IMR-90 (cell line): ENCODE data around the gene CEP76. TPM values are rescaled to one million over a fixed set of nuclear protein-coding genes. Genes with fewer than 3 reads are reported as not detected.

Source experiments
- ATAC-seq: fragments of 200-7000 bp; cut with Tn5 transposase; 2 replicates; pipeline ENCODE4 v1.9.1; 2020; ENCODE audit warnings: low read depth, mild to moderate bottlenecking, moderate library complexity
- BruUV-seq: library from RNA; stranded (reverse); fragments of 400-500 nt; replicated peaks from 2 replicates; lab custom pipeline; 2021; lab: Mats Ljungman, UMichigan
- CTCF ChIA-PET: fragments of 300-600 bp; formaldehyde crosslinking; extraction: SDS; loops from one replicate; lab custom pipeline; 2021; ENCODE audit warnings: antibody characterized with exemption; lab: Yijun Ruan, JAX
- POLR2A ChIA-PET: fragments of 300-600 bp; sonication (Branson Sonifier 250); formaldehyde crosslinking; loops from one replicate; lab custom pipeline; 2022; ENCODE audit warnings: antibody characterized with exemption; ENCODE audit not compliant: unreplicated experiment; lab: Charles Lee
- DNase-seq: peaks from one replicate; pipeline ENCODE4 v3.0.0; 2013
- H2AFZ ChIP-seq: replicated peaks from 2 replicates; pipeline ENCODE3; 2013; ENCODE audit warnings: low read length, mild to moderate bottlenecking; ENCODE audit not compliant: poor library complexity
- H2AK5ac ChIP-seq: 2 replicates; pipeline ENCODE4 v1.6.1; 2013; ENCODE audit warnings: low read depth, low read length, inconsistent platforms
- H2AK9ac ChIP-seq: replicated peaks from 2 replicates; pipeline ENCODE3; 2013; ENCODE audit warnings: mild to moderate bottlenecking, low read depth, low read length, moderate library complexity; ENCODE audit not compliant: poor library complexity
- H2BK120ac ChIP-seq: 2 replicates; pipeline ENCODE4 v1.6.1; 2013; ENCODE audit warnings: low read depth, low read length, inconsistent platforms
- H2BK15ac ChIP-seq: 3 replicates; pipeline ENCODE4 v1.6.1; 2013; ENCODE audit warnings: low read depth, low read length, inconsistent platforms
- H2BK20ac ChIP-seq: 2 replicates; pipeline ENCODE4 v1.6.1; 2013; ENCODE audit warnings: low read depth, mild to moderate bottlenecking, inconsistent platforms, low read length, moderate library complexity
- H2BK5ac ChIP-seq: 2 replicates; pipeline ENCODE4 v1.6.1; 2013; ENCODE audit warnings: mild to moderate bottlenecking, low read depth, low read length, inconsistent platforms; ENCODE audit not compliant: poor library complexity, severe bottlenecking
- H3K14ac ChIP-seq: replicated peaks from 2 replicates; pipeline ENCODE4 v1.6.1; 2013; ENCODE audit warnings: low read depth, low read length, inconsistent platforms
- H3K18ac ChIP-seq: 2 replicates; pipeline ENCODE4 v1.6.1; 2013; ENCODE audit warnings: low read depth, low read length, control low read depth
- H3K23ac ChIP-seq: 2 replicates; pipeline ENCODE4 v1.6.1; 2013; ENCODE audit warnings: low read depth, low read length, inconsistent platforms
- H3K27ac ChIP-seq: 2 replicates; pipeline ENCODE4 v1.5.1; 2013; ENCODE audit warnings: mild to moderate bottlenecking, control low read depth, low read length; ENCODE audit not compliant: insufficient read depth
- H3K27me3 ChIP-seq: 2 replicates; pipeline ENCODE4 v1.6.1; 2013; ENCODE audit warnings: low read length; ENCODE audit not compliant: control insufficient read depth, insufficient read depth
- H3K36me3 ChIP-seq: 2 replicates; pipeline ENCODE4 v1.6.1; 2013; ENCODE audit warnings: low read length, mixed read lengths; ENCODE audit not compliant: control insufficient read depth, insufficient read depth
- H3K4ac ChIP-seq: 2 replicates; pipeline ENCODE4 v1.6.1; 2013; ENCODE audit warnings: low read depth, low read length, inconsistent platforms
- H3K4me1 ChIP-seq: 2 replicates; pipeline ENCODE4 v1.6.1; 2013; ENCODE audit warnings: low read length, mixed read lengths; ENCODE audit not compliant: control insufficient read depth, insufficient read depth
- H3K4me2 ChIP-seq: 2 replicates; pipeline ENCODE4 v1.6.1; 2013; ENCODE audit warnings: low read depth, mild to moderate bottlenecking, control low read depth, low read length, moderate library complexity
- H3K4me3 ChIP-seq: 2 replicates; pipeline ENCODE4 v1.5.1; 2013; ENCODE audit warnings: low read depth, mild to moderate bottlenecking, control low read depth, low read length, moderate library complexity; ENCODE audit not compliant: insufficient read depth
- H3K56ac ChIP-seq: 2 replicates; pipeline ENCODE4 v1.6.1; 2013; ENCODE audit warnings: low read length, inconsistent platforms; ENCODE audit not compliant: insufficient read depth; ENCODE audit errors: extremely low read depth
- H3K79me1 ChIP-seq, 2 experiments: 2 replicates each; pipeline ENCODE4 v1.6.1; 2013; ENCODE audit warnings: low read length in 2 of 2, inconsistent platforms in 1 of 2, low read depth in 1 of 2
- H3K9ac ChIP-seq: 2 replicates; pipeline ENCODE4 v1.6.1; 2013; ENCODE audit warnings: low read depth, low read length, control low read depth
- H3K9me1 ChIP-seq: 2 replicates; pipeline ENCODE4 v1.6.1; 2013; ENCODE audit warnings: low read length, inconsistent platforms; ENCODE audit not compliant: insufficient read depth
- H3K9me3 ChIP-seq: 2 replicates; pipeline ENCODE4 v1.6.1; 2013; ENCODE audit warnings: low read length; ENCODE audit not compliant: control insufficient read depth, insufficient read depth
- H4K20me1 ChIP-seq: 2 replicates; pipeline ENCODE4 v1.6.1; 2013; ENCODE audit warnings: low read length, inconsistent platforms; ENCODE audit not compliant: insufficient read depth
- H4K5ac ChIP-seq: 2 replicates; pipeline ENCODE4 v1.6.1; 2013; ENCODE audit warnings: mild to moderate bottlenecking, low read depth, low read length, control low read depth
- H4K8ac ChIP-seq, 2 experiments: 2 replicates each; pipeline ENCODE4 v1.6.1; 2013; ENCODE audit warnings: low read depth in 2 of 2, low read length in 2 of 2, control low read depth in 1 of 2, inconsistent platforms in 1 of 2
- H4K91ac ChIP-seq: 2 replicates; pipeline ENCODE4 v1.6.1; 2013; ENCODE audit warnings: low read depth, low read length, inconsistent platforms; ENCODE audit not compliant: insufficient read depth
- BHLHE40 ChIP-seq: fragments of 150-350 bp; IDR thresholded peaks from 2 replicates; pipeline ENCODE4 v1.6.1; 2016; ENCODE audit warnings: mild to moderate bottlenecking, low read depth, low read length
- CHD1 ChIP-seq: IDR thresholded peaks from 2 replicates; pipeline ENCODE4 v1.6.1; 2012; ENCODE audit warnings: low read depth, low read length, improper control_type of control experiment
- FOS ChIP-seq: fragments of 150-350 bp; IDR thresholded peaks from 2 replicates; pipeline ENCODE4 v1.6.1; 2016; ENCODE audit warnings: low read depth, low read length
- NFE2L2 ChIP-seq: fragments of 150-350 bp; IDR thresholded peaks from 2 replicates; pipeline ENCODE4 v1.6.1; 2016; ENCODE audit warnings: low read depth, mild to moderate bottlenecking, low read length
- POLR2A ChIP-seq: IDR thresholded peaks from 2 replicates; pipeline ENCODE4 v1.6.1; 2012; ENCODE audit warnings: mild to moderate bottlenecking, low read depth, low read length
- RAD21 ChIP-seq: IDR thresholded peaks from 2 replicates; pipeline ENCODE4 v1.6.1; 2012; ENCODE audit warnings: low read length, improper control_type of control experiment
- RFX5 ChIP-seq: IDR thresholded peaks from 2 replicates; pipeline ENCODE4 v1.8.0; 2012; ENCODE audit warnings: low read depth, mild to moderate bottlenecking, low read length, moderate library complexity
- WGBS, 2 experiments: methylation state at CpG; one replicate each; pipeline versions ENCODE4 v1.1.5 to v1.1.7; 2013; ENCODE audit warnings: missing lambda C conversion rate in 2 of 2; ENCODE audit not compliant: insufficient read length in 1 of 2; ENCODE audit errors: extremely low coverage in 2 of 2; 5-methylcytosine and 5-hydroxymethylcytosine counted together
- dilution Hi-C: fragments of 300-500 bp; cut with HindIII; formaldehyde crosslinking; loops from one replicate; pipeline ENCODE4 v1.14.3; 2018; ENCODE audit warnings: low sequenced_read_pairs; ENCODE audit not compliant: unreplicated experiment
- in situ Hi-C: fragments of 300-500 bp; cut with MboI; formaldehyde crosslinking; loops from 3 replicates; pipeline ENCODE4 v1.14.3; 2019; ENCODE audit warnings: low sequenced_read_pairs, inconsistent platforms, mixed read lengths
- intact Hi-C: fragments of 100-400 bp; cut with micrococcal nuclease; formaldehyde crosslinking; loops from 2 replicates; pipeline ENCODE4 v1.10.0; 2022
- polyA plus RNA-seq, 3 experiments: library from polyadenylated mRNA; depleted of rRNA; stranded (reverse); fragments of >200 nt; gene quantifications; 2 replicates each; pipeline ENCODE4 v1.2.3, GENCODE V29; 2012; ENCODE audit warnings: low replicate concordance in 1 of 3
- total RNA-seq: library from RNA; depleted of rRNA; stranded (reverse); fragments of >200 nt; gene quantifications from 2 replicates; pipeline ENCODE4 v1.2.3, GENCODE V29; 2012
- TF ChIP-seq, protein P1 (sequence below): conservative IDR thresholded peaks from 2 replicates; pipeline ENCODE4 v1.5.1; 2012; ENCODE audit warnings: mild to moderate bottlenecking, low read depth, low read length, improper control_type of control experiment

The CEP76 gene
- total and polyA plus RNA-seq, 2 of the 4 experiments (the other 2 are of a cell fraction), result 5.1 to 8.1 TPM

DNA sequence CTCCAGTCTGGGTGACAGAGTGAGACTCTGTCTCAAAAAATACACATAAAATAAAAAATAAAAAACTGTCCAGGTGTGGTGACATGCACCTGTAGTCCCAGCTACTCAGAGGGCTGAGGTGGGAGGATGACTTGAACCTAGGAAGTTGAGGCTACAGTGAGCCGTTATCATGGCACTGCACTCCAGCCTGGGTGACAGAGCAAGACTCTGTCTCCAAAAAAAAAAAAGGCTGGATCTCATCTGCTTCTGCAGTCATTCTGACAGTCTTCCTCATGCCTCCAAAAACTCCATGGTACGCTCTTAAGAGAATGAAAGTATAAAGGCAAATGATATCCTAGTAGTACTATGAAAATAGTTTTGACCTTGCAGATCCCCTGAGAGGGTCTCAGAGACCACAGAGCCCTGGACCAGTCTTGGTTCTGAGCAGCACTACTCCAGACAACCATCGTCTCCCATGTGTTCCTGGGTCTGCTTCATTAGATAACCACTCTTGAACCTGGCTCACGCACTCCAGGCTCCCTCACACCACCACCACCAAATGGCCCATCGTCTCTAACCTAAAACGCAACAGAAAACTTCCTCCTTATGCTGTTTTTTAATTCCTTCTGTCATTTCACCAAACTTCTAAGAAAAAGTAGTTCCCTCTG, 70.6 kb downstream of the CEP76 start:
- no peak overlapping the region for H3K9ac ChIP-seq
- no peak overlapping the region for H3K4me2 ChIP-seq
- no peaks in the 10 kb centered on the region for H3K9me3 ChIP-seq
- intact Hi-C loops (no loop called here), in situ Hi-C loops (no loop called here), dilution Hi-C loops (no loop called here)
- no peak overlapping the region for H3K14ac ChIP-seq
- ChIA-PET POLR2A (no interaction called here), CTCF (no interaction called here)
- no peak overlapping the region for H3K23ac ChIP-seq
- peaks cover 4% of the 10 kb centered on the region for H3K4me1 ChIP-seq
- no peak for TF ChIP-seq FOS
- TF ChIP-seq CHD1, result no peak
- no peak for TF ChIP-seq BHLHE40
- TF ChIP-seq POLR2A, result no peak
- TF ChIP-seq NFE2L2, result no peak
- no peak for TF ChIP-seq RAD21
- TF ChIP-seq RFX5, result no peak
- TF ChIP-seq, protein P1, sequence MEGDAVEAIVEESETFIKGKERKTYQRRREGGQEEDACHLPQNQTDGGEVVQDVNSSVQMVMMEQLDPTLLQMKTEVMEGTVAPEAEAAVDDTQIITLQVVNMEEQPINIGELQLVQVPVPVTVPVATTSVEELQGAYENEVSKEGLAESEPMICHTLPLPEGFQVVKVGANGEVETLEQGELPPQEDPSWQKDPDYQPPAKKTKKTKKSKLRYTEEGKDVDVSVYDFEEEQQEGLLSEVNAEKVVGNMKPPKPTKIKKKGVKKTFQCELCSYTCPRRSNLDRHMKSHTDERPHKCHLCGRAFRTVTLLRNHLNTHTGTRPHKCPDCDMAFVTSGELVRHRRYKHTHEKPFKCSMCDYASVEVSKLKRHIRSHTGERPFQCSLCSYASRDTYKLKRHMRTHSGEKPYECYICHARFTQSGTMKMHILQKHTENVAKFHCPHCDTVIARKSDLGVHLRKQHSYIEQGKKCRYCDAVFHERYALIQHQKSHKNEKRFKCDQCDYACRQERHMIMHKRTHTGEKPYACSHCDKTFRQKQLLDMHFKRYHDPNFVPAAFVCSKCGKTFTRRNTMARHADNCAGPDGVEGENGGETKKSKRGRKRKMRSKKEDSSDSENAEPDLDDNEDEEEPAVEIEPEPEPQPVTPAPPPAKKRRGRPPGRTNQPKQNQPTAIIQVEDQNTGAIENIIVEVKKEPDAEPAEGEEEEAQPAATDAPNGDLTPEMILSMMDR, result no peak
- no peak overlapping the region for H2AK9ac ChIP-seq
- BruUV-seq, result no TSS peak
- H3K79me1 ChIP-seq, result peaks cover 12 to 29% of the 10 kb centered on the region in 2 experiments
- H2BK20ac ChIP-seq, result no peak overlapping the region
- no peak overlapping the region for H2BK15ac ChIP-seq
- H3K9me1 ChIP-seq, result no peaks in the 10 kb centered on the region
- no peak overlapping the region for H3K18ac ChIP-seq
- H4K20me1 ChIP-seq, result 0 out of 2 replicates have a peak, but pooled peaks cover 3% of the 10 kb centered on the region
- WGBS, 2 experiments, result 100% methylated on average over 3 of the region's 6 CpGs; no CpG with 5 or more reads in 1 of the 2 experiments
- no peak overlapping the region for H2AK5ac ChIP-seq
- no peak overlapping the region for H2BK120ac ChIP-seq
- ATAC-seq (no peak), DNase-seq (no peak)
- H4K91ac ChIP-seq, result no peak overlapping the region
- H2BK5ac ChIP-seq, result no peak overlapping the region
- no peak overlapping the region for H4K5ac ChIP-seq
- H4K8ac ChIP-seq, result no peak overlapping the region
- no peak overlapping the region; the same call in 1 of the 2 replicates for H3K4ac ChIP-seq
- H3K4me3 ChIP-seq, result no peak overlapping the region
- no peak overlapping the region for H3K27ac ChIP-seq
- H3K56ac ChIP-seq, result no peak overlapping the region
- no peaks in the 10 kb centered on the region; the same call in 1 of the 2 replicates for H3K36me3 ChIP-seq
- H2AFZ ChIP-seq, result no peak overlapping the region
- H3K27me3 ChIP-seq, result no peaks in the 10 kb centered on the region
